HUDEP-2 (cell line): ENCODE measurements around the gene IL1RL1.

Experiments
- DNase-seq, 76 experiments: peaks; one replicate each; lab custom pipeline; 2025; ENCODE audit not compliant: unreplicated experiment in 76 of 76; lab: John Stamatoyannopoulos, UW

Gene IL1RL1

DNA sequence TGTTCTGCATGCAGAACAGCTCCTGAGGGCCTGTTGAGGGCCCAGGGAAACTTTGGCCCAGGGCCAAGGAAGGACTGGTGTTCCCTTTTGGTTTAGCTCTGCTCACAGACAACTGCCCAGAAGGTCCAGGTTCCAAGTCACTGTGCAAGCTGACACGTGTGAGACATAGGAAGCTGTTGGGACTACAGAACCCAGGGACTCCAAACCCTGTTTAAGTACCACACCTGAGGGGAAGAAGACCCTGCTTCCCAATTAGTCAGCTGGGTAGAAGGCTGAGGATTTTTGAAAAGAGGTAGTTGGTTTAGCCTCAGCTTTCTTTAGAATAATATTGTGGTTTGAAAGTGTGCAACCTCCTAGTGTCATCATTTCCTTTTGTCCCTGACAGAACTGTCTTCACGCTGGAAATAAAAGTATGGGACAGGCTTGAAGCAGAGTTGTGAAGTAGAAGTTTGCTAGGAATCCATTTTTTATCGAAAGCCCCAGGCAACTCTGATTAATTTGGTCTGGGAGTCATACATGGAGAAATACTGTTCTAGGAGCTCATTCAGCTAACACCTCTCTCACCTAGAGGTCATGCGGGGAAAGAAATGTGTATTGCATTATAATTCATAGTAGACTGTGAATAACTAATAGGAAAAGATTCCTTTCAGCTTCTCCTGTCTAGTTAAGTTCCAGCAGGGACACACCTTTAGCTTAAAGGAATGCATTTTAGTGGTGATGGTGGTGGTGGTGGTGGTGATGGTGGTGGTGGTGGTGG is 19.9 kb upstream of the IL1RL1 start:
- DNase-seq = no peak

- DNase-seq = no peak
These were observed 16.4 kb upstream of the IL1RL1 start for GRCh38 chr2:102294802-102295489.

DNA sequence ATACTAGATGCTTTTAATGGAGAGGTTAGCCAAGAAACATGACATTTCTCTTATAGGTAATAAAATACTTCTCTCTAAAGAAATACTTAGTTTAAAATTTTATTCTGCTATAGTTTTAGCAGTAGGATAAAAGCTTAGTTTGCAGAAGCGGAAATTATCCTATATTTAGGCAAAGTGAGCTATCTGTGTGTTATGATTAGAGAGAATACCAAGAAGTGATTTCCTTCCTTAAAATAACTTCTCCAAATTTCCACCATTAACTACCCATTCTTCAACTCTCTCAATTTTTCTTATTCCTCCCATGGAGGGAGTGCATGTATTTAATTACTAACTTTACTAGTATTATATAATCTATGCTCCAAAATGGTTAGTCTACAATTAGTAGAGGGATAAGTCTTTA is 15.8 kb upstream of the IL1RL1 start:
- DNase-seq = no peak

- DNase-seq = no peak
These were observed 14.9 kb upstream of the IL1RL1 start for GRCh38 chr2:102296449-102296848.

DNA sequence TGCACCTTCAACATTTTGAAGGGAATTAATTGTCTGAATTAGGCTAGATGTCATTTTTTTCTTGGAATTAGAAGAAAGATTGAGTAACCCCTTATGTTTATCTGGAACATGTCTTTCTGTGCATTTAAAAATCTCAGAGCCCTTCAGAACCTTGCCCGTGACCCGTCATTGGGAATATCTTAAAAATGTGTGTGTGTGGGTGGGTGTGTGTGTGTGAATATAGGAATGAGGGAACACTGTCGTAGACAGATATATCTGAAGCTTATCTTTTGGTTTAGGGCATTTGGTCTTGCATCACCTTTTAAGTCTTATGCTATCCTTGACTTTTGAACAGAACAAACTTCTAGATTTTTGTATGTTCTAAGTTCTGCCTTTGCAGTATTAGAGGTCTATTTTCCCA is 13.5 kb upstream of the IL1RL1 start:
- DNase-seq = no peak

GRCh38 chr2:102301867-102302362 is 9.4 kb upstream of the IL1RL1 start:
- peak in 21 of 76 experiments; percentile 1 to 39 (median 11) for DNase-seq

DNA sequence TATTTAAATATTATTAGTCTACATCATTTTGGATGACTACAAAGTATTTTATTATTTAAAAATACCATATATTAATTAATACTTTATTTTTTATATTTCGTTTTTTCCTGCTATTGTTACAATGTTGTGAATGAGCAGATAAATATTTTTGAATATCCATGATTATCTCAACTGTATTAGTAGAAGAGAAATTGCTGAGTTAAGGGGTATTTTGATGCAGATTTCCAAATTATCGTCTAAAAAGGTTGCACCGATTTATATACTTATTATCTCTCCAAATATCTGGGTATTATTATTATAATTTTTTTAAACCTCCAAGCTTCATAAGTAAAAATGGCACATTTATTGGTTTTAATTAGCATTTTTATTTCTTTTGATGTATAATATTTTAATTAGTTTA is 8.9 kb upstream of the IL1RL1 start:
- DNase-seq = no peak

DNA sequence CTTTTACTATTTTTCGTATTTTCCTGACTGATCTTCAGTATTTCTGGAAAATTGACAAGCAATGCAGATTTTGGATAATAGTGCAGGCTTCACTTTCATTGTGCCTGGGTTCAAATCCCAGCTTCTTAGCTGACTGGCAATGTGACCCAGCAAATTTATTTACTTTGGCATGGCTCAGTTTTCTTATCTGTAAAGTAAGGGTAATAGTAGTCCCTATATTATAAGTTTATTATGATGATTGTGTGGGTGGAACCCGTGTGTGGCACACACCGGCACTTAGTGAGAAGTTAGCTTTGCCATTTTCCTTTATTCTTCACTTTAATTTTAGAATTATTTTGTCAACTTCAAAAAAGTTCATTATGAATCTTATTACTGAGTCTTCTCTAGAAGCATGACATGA is 7.8 kb upstream of the IL1RL1 start:
- DNase-seq = no peak

DNA sequence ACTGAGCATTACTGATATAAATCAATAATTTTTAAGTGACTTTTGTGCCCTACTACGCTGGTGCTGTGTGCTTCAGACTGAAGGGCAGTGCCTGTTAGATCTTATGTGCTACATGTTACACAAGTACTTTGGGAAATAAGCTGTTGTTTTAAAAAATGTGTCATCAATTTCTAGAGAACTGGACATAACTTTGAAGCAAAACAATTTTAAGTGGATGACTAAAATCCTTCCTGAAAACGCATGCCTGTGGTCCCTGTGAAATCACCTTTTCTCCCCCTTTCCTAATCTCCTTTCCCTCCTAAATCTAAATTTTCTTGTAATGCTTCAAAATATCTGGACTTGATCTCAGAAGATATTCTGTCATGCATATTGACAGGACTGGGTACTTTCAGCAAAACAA is 7.1 kb upstream of the IL1RL1 start:
- no peak for DNase-seq

- no peak for DNase-seq
These were observed 6.4 kb upstream of the IL1RL1 start for GRCh38 chr2:102304711-102305611.

DNA sequence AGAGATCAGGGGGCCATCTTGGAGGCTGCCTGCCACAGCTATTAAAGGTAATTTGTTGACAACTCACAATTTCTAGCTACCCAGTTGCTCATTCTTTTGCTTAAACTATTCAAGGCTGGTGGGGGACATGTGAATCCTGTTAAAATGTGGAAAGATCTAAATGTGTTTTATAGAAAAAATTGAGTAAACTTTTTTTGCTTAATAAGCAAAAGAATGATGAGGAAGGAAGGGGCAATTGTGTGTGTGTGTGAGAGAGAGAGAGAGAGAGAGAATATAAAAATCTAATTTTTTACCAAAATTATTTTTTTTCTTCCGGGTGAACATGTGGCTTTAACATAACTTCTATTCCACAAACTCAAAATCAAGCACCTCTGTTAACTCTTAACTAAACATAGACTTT is 5.2 kb upstream of the IL1RL1 start:
- DNase-seq = no peak

GRCh38 chr2:102313025-102313424 is 1.7 kb downstream of the IL1RL1 start:
- DNase-seq = no peak

DNA sequence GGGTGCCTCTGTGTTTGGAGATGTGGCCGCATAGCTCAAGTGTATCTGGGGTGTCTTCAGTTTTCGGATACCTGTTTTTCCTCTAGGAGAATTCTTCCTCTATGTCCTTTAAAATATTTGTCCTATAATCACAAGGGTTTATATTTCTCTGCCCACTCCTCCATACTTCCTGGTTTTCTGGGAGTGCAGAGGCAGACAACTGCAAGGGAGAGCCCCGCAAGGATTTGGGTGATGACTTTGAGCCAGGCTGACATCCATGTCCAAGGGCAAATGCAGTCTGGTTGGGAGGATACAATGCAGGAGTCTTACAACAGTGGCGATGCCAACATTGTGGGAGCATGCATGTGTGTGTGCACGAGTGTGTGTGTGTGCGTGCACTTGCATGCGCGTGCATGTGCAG is 2.1 kb downstream of the IL1RL1 start:
- no peak for DNase-seq

DNA sequence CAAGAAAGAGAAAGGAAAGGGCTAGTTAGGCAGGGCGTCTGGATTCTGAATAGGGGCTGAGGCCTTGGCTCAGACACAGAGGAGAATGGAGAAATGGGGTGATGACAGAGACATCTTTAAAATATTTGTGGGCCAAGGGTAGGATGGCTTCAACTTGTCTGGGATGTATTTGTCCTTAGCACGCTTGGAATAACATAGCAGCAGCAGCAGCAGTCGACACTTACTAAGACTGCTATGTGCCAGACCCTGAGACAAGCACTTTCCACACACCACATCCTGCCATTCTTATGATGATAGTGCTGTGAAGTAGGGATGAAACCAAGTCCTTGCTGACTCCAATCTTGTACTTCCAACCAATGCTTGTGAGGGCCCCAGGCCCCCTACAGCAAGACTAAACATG is 2.6 kb downstream of the IL1RL1 start:
- no peak for DNase-seq

DNA sequence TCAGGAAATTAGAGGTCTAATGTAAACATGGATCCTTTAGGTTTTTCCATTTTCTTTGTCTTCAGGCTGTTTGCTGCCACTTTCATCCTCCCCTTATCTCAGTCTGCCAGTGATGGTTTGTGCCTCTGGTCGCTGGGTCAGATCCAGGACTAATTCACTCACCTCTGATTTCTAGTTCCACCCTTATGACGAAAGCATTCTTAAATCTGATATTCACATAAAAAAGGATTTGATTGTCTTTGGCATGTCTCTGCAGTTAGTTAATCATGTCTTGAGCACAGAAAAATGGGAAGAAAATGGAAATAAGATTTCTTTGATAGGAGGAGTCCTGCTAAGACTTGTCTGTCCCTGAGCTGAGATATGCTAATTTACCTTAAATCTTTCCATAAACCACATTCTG is 4.6 kb downstream of the IL1RL1 start:
- peak in 11 of 76 experiments; percentile 2 to 49 (median 14) for DNase-seq

GRCh38 chr2:102317715-102318114 is 6.4 kb downstream of the IL1RL1 start:
- no peak for DNase-seq

- DNase-seq = no peak
These were observed 7.1 kb downstream of the IL1RL1 start for GRCh38 chr2:102318437-102318836.

DNA sequence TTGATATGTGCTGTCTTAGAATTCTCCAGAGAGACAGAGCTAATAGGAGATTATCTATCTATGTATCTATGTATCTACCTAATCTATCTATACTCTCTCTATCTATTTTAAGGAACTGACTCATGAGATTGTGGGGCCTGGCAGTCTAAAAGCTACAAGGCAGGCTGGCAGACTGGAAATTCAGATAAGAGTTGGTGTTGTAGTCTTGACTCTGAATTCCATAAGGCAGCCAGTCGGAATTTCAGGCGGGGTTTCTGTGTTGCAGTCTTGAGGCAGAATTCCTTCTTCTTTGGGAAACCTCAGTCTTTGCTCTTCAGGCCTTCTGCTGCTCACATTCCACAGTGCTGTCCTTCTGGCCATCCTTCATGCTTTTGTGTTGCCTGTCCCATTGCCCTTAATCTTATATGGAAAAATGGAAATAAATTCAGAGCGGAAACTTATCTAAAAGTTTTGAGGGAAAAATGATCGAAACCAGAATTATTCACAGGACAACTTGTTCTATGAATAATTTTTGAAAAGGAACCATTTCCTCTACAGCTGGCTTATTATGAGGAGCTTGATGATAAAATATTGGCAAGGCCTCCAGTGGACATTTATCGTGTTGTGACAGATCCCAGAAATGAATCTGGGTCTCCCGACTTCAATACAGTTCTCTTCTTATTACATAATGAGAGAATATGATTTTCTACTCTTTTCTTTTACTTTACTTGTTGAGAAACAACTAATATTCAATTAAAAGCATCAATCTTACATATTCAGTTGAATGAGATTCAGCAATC is 10.8 kb downstream of the IL1RL1 start:
- DNase-seq = no peak

DNA sequence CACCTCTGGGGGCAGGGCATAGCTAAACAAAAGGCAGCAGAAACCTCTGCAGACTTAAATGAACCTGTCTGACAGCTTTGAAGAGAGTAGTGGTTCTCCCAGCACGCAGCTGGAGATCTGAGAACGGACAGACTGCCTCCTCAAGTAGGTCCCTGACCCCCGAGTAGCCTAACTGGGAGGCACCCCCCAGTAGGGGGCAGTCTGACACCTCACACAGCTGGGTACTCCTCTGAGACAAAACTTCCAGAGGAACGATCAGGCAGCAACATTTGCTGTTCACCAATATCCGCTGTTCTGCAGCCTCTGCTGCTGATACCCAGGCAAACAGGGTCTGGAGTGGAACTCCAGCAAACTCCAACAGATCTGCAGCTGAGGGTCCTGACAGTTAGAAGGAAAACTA is 13.6 kb downstream of the IL1RL1 start:
- DNase-seq = peak in 2 of 76 experiments; percentile 34 to 35

GRCh38 chr2:102331311-102331980 is 20.1 kb downstream of the IL1RL1 start:
- no peak for DNase-seq
